Pons (tissue), 1 donor: Measurements from ENCODE around the gene CDH2.

ENCODE experiments used
- DNase-seq: peaks from one replicate; pipeline ENCODE4 v3.0.0-alpha.2; 2016; ENCODE audit warnings: low spot score

The CDH2 gene

DNA sequence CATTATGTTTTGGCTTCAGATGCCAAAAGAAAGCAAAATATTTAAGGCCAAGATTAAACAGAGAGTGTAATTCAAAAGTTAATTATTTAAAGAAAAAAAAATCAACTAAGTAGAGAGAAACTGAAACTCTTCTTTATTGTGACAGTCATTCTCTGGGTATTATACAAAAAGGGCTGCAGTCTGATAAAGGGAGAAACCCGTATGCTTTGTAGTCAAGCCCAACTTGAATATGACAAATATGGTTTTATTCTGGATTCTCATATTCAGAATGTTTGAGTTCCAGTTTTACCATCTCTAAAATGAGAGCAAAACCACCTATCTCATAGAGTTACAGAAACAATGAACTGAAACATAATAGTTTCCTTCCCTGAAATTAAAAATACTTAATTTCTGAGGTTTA, 8.2 kb downstream of the CDH2 start:
- DNase-seq, result no peak

DNA sequence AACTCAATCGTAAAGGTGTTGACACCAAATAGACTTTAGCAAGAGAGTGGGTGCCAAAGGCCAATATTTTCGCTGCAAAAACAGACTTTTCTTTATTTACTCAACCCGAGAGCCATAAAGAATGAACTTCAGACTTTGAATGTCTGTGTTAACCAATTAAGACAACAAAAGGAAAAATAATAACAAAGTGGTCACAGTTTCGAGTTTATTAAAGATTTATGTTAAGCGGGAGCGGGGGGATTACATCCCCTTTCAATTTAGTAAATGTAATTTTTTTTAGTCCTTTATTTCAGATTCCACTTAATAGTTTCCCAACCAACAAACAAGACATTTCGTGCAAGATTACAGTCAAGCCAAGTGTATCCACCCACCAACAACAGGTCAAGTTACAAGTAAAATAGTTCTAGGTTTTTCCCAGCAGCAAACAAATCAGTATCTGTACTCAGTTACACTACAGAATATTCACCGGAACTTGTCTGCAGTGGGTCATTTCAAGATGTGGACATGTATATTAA, 9.0 kb downstream of the CDH2 start:
- DNase-seq, result no peak

DNA sequence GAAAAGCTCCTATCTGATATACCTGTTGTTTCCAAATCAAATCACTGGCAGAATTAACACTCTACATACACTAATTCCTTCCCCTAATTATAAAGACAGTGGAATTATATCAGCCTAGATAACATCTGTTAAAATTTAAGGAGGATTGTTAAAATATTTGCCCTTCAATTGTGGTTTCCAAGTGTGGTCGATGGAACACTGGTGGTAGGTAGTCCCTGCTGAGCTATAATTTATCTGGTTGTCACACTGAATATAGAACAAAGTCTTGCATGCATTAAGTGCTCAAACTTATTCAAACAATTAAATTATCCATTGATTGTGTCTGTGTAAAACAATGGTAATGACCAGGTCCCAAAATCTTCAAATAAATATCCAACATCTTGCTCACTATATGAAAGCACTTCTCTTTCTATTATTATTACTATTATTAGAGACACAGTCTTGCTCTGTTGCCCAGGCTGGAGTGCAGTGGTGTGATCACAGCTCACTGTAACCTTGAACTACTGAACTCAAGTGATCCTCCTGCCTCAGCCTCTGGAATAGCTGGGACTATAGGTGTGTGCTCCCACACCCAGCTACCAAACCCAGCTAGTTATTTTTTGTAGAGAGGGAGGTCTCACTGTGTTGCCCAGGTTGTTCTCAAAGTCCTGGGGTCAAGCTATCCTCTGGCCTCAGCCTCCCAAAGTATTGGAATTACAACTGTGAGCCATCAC, 12.0 kb downstream of the CDH2 start:
- DNase-seq, result no peak

DNA sequence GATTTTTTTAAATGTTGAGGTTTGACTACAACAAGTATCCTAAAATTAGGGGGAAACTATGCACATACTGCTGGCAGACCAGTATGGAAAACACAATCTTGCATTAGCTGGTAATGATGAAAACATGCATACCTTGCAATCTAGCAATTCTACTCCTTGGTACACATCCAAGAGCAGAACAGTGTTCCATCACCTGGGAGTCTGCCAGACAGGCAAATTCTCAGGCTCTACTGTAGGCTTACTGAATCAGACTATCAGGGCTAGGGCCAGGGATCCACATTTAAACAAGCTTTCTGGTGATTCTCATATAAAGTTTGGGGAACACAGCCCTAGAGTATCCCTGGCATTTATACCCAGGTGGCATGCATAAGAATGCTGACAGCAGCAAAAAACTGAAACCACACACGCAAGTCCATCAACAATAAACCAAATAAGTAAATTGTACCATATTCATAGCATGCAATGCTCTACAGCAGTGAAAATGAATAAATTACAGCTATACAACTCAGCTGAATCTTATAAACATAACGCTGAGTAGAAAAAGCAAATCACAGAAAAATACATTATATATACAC, 13.6 kb downstream of the CDH2 start:
- DNase-seq, result no peak

DNA sequence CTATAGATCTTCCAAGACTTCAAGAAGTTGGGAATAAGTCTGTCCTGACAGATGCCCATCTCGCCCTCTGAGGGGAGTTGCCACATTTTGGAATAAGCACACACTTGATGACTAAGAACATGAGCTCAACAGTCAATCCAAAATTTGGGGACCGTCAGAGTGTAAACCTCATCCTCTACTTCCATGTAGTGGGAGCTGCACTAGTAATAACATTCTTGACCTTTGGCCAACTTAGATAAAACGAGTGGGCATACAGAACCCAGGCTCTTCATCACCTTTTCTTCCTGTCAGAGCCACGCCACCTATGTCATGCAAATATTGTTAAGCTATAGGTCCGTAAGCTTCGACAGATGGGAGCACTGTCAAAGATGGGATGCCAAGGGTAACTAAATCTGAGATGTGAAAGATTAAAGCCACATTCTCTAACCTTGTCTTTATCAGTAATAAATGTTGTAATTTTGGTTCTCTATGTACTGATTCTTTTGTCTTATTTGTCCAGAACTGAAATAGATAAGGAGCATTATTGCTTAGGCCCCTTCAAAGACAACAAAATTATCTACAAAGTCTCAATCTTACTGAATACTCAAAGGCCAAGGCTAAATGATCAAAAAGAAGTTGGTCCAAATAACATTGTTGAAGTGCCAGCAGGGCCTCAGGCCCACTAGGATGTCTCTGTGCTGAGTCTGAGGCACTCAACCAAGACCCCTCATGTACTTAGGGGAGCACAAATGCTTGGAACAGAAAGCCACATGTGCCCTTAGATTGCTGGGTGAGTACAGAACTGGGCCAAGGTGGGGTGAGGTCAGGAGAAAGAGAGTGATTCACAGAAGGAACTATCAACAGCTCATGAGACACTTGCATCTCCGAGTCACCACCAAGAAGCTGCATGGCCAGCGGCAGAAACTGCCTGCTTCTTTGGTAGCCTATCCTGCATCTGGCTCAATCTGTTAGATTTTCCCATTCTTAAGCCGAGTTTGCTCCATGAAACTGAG, 15.0 kb downstream of the CDH2 start:
- DNase-seq, result no peak

DNA sequence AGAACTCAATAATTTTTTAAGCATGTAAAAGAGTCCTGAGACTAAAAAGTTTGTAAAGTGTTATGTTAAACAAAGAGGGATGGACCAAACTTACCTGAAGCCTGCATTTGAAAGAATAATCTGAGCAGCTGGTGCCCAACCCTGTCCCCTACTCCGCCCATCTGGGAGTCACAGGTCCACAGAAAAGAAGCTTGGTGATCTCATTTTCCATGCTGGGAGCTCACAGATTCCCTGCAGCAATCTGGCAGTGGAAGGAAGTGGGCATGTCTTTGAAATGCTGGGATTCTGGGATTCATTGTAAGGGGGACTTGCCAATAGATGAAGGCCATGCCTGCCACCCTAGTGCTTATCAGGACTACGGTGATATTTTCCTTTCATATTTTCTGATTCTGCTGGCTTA, 17.9 kb downstream of the CDH2 start:
- no peak for DNase-seq

DNA sequence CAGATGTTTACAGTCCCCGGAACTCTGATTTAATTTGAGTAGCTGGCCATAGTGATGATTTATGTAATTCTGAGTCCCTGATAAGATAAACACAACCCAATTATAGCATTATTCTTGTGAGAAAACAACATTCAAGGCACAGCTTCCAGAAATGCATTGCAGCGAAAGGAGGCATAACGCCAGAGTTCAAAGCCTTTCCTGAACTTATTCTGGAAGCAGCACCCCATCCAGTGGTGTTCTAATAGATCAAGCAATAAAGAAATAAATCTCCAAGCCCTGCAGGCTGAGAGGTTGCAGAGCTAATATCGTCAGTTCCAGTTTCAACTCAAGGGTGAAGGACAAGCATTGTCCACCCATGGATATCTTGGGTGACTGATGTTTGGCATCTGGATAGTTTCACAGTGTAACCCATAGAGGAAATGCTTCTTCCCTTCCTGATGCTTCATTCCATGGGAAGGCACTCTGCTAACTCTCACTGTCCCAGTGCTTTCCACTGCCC, 18.8 kb downstream of the CDH2 start:
- peak; percentile 80 for DNase-seq

DNA sequence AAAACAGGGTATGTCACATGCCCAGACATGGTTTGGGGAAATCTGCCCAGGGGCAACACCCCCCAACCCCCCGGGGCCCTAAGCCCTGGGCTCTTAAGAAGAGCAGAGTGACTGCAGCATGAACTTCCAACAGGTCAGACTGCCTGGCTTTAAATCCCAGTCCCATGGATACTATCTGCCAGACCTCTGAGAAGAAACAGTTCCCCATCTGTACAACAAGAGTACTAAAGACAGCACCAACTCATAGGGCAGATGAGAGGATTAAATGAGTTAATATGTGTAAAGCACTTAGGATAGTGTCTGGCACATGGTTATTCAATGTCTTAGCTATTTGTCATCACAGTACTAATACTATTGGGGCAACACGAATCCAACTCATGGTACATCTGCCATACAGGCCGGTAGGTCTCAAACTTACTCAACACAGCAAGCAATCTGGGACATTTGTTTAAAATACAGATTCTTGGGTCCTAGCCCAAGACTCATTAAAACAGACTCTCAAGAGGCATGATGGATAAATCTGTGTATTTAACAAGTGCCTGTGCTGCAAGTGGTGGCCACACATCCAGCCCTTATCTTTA, 23.4 kb downstream of the CDH2 start:
- DNase-seq, result peak; percentile 41

DNA sequence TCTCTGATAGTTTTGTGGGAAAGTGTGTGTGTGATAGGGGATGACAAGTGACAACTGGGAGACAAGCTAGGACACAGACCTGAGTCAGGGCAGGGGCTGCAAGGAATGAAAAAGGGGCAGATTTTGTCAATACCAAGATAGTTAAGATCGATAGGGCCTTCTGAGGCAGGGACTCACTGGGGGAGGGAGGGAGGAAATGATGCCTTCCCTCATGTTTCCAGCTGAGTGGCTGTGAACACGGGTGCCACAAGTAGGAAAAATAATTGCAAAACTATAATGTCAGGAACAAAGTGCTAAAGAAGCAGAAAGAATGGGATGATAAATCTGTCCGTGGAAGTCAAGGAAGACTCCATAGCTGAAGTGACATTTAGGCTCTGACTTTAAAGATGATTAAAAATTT, 24.2 kb downstream of the CDH2 start:
- DNase-seq, result no peak

DNA sequence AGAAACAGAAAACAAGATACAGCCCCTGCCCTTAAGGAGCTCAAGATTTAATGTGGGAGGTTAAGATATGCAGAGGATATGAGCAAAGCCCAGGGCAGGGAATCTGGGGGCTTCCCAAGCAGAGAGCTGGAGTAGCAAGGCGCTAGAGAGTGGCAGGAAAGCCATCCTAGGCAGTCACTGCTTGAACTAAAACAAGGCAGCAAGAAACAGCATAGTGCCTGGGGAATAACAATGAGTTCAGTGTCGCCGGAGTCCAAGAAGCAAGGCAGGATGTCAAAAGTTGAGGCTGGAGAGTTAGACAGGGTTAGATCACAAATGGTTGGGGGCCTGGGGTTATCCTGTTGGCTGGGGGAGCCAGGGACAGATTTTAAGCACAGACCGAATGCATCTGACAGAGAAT, 24.6 kb downstream of the CDH2 start:
- DNase-seq, result peak; percentile 79

DNA sequence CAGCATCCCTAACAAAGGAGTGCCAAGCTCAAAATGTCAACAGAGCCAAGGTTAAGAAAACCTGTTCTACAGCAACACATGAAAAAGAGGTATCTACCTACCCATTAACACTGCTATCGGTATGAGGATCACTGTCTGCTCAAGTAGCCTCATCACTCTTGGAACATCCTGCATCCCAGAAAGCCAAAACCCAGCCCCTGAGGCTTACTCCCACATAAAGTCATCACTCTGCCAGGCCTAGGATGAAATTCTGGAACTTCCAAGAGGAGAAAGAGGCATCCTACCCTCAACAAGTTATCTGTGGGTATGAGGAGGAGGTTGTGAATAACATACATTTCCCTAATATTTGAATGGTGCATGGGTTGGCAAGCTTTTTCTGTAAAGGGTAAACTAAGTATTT, 25.5 kb downstream of the CDH2 start:
- no peak for DNase-seq

DNA sequence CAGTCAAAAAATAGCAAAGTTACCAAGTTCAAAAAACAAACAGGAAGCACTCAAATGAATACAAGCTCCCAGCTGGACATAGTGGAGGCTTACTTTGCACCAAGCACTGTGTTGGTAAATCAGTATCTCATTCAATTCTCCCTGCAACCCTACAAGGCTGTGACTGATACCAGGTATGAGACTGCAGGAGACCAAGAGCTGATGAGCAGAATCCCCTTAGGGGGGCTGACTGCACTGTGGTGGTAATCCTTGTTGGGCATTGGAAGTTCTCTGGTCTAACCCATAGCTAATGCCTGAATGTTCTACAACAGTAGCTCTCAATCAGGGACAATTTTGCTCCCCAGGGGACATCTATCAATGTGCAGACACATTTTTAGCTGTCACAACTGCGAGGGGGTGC, 26.0 kb downstream of the CDH2 start:
- DNase-seq, result no peak

DNA sequence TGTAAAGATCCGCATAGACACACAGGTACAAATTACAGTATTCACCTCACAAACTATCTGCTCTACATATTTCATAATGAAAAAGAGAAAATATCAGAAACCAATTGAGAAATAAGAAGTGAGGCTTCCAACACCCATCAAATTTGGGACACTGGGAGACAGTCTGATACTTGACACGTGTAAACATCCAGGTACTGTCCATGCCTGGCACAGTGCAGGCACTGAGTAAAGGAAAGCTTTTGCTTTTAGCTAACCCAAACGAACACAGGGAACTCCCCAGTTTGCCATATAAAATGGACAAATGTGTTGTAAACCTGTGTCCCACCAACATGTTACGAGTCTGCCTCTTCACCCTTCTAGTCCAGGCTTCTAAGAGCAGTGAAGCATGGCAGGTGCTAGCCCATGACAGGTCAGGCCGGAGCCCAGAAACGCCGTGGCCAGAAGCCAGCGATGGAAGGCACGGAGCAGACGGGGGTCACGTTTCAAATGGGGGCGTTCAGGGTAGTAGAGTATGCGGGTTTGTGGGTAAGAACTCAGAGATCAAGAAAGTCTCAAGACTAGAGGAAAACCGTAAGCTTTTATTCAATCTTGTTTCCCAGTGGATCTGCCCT, 27.0 kb downstream of the CDH2 start:
- no peak for DNase-seq

DNA sequence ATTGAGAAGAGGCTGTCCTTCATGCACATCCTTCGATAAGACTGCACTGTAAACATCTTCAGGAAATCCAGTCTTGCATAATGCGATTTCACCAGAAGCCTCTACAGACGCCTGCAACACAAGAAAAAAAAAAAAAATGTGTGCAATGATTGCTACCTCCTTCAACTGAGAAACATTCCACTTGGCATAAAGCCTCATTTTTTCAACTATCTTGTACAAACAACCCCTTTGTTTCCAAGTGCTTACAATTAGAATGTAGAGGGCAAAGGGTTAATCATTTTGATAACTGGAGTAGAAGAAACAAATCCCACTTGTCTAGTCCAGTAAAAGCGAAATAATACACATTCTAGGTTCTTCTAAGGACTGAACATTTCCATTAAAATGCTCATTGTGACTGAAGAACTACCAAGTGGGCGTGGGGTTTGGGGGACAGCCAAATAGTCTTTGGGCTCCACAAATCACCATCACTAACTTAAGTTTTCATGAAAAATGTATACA, 29.2 kb downstream of the CDH2 start:
- DNase-seq, result peak; percentile 48

DNA sequence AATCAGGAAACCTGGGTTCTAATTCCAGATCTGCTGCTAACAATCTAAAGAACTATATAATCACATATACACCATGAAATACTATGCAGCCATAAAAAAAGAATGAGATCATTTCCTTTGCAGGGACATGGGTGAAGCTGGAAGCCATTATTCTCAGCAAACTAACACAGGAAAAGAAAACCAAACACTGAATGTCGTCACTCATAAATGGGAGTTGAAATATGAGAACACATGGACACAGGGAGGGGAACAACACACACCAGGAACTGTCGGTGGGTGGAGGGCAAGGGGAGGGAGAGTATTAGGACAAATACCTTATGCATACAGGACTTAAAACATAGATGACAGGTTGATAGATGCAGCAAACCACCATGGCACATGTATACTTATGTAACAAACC, 33.2 kb downstream of the CDH2 start:
- DNase-seq, result no peak

DNA sequence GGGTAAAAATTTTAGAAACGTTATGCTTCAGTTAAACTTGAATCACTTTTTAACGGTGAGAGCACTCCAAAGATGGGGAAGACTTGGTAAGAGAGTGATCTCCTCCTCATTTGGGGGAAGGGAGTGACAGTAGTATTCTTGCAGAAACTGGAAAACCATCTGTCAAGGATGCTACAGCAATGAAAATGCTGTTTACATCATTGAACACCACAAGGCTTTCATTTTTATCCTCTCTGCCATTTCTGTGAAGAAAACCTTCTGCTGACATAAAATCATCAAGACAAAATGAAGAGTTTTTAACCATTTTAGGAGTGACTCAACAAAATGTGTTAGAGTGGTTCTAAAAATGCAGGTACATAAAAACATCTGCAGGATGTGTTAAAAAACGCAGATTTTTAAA, 38.1 kb downstream of the CDH2 start:
- DNase-seq, result no peak

DNA sequence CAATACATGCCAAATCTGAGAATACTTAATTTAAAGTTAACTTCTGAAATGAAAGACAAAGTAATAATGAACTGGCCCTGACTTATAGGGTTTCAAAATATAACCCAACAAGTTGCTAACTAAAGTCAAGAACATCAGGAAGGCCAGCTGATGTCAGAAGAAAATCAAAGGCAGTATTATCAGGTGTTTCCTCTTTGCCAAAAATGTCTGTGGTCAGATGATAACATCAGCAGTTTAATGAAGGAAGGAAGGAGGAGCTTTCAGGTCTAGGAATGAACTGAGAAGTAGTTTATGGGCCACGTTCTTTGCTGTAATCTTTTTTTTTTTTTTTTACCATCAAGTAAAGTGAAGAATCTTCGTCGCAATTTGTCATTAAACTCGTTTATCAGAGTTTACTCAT, 40.9 kb downstream of the CDH2 start:
- no peak for DNase-seq

DNA sequence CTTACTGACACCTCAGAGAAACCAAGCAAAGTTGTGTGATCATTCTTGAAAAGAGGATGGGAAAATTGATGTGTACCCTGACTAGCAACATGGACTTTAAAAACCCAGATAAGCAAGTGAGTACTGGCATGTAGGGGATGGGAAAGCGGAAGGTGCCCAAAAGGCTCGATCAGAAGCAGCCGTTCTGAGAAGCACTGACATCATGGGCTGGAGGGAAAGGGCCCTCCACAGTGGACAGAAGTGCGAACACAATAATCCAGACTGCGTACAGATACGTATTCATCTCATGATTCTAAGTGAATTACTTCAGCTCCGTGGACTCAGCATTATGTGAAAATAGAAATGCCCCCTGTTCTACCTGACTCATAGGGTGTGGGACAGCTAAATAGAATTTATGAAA, 42.2 kb downstream of the CDH2 start:
- no peak for DNase-seq

DNA sequence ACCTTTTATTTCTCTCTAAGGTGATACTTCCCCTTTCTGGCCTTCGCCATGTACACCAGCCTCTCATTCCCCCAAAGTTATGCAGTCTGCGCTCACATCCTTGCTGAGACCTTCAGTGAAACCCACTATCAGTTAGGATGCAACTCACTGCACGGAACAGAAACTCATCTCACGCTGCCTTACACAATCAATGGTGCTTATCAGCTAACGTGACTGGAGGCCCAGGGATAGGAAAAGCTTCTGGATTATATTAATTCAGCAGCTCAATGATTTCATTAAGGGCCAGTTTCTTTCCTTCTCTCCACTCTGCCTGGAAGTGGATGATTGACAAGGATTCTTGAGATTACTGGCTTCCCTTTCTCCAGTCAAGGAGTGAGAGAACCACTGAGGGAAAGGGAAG, 44.8 kb downstream of the CDH2 start:
- DNase-seq, result no peak

DNA sequence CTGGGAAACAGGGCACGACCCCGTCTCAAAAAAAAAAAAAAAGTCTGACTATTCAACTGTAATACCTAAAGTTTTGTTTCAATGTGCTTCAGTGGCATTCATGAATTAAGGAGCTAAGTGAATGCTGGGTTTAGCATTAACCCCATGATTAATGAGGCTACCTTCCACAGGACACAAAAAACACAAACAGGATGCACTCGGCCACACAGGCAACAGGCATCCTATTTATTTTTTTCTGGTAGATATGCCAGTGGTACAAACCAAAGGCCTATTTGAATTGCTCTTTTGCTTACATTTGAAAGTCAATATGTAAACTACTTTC, 48.3 kb downstream of the CDH2 start:
- DNase-seq, result no peak

DNA sequence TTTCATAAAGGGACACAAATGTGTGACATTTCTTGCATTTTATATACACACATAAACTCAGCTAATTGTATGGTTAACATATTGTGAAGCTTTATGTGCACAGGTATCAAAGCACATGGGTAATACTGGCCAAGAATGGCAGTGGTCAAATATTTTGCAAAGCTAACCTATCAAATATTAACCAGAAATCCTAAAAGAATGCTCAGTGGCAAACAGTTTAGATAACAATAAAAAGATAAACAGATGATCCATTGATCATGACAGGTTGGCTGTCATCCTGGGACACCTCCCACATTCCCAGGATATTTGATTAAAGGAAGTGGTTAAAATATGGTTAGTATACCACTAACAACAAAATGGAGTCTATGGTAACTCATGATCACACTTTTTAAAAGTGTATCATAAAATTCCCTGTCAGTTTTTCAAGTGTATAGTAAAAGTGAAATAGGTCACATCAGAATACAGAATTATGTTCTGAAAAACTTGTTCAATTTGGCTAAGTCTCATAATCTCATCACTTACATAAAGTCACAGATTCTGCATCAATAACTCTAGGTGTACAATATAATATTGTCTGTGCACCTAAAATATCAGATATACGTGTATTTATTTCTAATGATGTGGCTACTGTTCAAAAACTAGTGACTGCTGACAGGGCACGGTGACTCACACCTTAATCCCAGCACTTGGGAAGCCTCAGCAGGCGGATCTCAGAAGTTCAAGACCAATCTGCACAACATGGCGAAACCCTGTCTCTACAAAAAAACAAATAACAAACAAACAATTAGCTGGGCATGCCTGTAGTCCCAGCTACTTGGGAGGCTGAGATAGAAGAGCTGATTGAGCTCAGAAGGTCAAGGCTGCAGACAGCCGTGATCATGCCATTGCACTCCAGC, 48.9 kb downstream of the CDH2 start:
- no peak for DNase-seq
